ENCODE measurements around the gene EPS8L1.

EPS8L1 gene

GRCh38 chr19:55066107-55066709 lies 9.5 kb upstream of the EPS8L1 start:
- DNase-seq (ENCODE audit: low read depth): no peak
- no peak for TF ChIP-seq CTCF (conservative IDR thresholded peaks at IDR 0.05; ENCODE audit: low read depth, low read length)

GRCh38 chr19:55067869-55068268 lies 7.8 kb upstream of the EPS8L1 start:
- no peak for DNase-seq (ENCODE audit: low read depth)
- H3K4me3 ChIP-seq (ENCODE audit: low read length): no peak overlapping the region
- no peak for TF ChIP-seq CTCF (conservative IDR thresholded peaks at IDR 0.05; ENCODE audit: low read depth, low read length)

More at GRCh38 chr19:55066107-55066709, 9.5 kb upstream of the EPS8L1 start:
- no peak overlapping the region for H3K4me3 ChIP-seq (ENCODE audit: low read length)

GRCh38 chr19:55068950-55069864 lies 6.5 kb upstream of the EPS8L1 start:
- H3K4me3 ChIP-seq (ENCODE audit: low read length): peak overlapping the region; percentile 9
- DNase-seq (ENCODE audit: low read depth): no peak
- no peak for TF ChIP-seq CTCF (conservative IDR thresholded peaks at IDR 0.05; ENCODE audit: low read depth, low read length)

GRCh38 chr19:55069865-55070197 lies 5.8 kb upstream of the EPS8L1 start:
- no peak for TF ChIP-seq CTCF (conservative IDR thresholded peaks at IDR 0.05; ENCODE audit: low read depth, low read length)
- no peak for DNase-seq (ENCODE audit: low read depth)
- H3K4me3 ChIP-seq (ENCODE audit: low read length): no peak overlapping the region

- no peak overlapping the region for H3K4me3 ChIP-seq (ENCODE audit: low read length)
- TF ChIP-seq CTCF (conservative IDR thresholded peaks at IDR 0.05; ENCODE audit: low read depth, low read length): no peak
- DNase-seq (ENCODE audit: low read depth): no peak
Measured at GRCh38 chr19:55070466-55071128, 5.1 kb upstream of the EPS8L1 start.

GRCh38 chr19:55071129-55071502 lies 4.6 kb upstream of the EPS8L1 start:
- no peak for TF ChIP-seq CTCF (conservative IDR thresholded peaks at IDR 0.05; ENCODE audit: low read depth, low read length)
- DNase-seq (ENCODE audit: low read depth): no peak
- H3K4me3 ChIP-seq (ENCODE audit: low read length): no peak overlapping the region

Measured in retinal pigment epithelial cell (primary cell).